GM18508 (cell line): ENCODE results near the gene COL4A1.

ENCODE experiments used
- ATAC-seq: cut with Tn5 transposase; IDR thresholded peaks from one replicate; pipeline ENCODE4 v1.9.1; 2021; ENCODE audit warnings: moderate number of reproducible peaks; ENCODE audit not compliant: insufficient read depth, unreplicated experiment

Gene COL4A1

DNA sequence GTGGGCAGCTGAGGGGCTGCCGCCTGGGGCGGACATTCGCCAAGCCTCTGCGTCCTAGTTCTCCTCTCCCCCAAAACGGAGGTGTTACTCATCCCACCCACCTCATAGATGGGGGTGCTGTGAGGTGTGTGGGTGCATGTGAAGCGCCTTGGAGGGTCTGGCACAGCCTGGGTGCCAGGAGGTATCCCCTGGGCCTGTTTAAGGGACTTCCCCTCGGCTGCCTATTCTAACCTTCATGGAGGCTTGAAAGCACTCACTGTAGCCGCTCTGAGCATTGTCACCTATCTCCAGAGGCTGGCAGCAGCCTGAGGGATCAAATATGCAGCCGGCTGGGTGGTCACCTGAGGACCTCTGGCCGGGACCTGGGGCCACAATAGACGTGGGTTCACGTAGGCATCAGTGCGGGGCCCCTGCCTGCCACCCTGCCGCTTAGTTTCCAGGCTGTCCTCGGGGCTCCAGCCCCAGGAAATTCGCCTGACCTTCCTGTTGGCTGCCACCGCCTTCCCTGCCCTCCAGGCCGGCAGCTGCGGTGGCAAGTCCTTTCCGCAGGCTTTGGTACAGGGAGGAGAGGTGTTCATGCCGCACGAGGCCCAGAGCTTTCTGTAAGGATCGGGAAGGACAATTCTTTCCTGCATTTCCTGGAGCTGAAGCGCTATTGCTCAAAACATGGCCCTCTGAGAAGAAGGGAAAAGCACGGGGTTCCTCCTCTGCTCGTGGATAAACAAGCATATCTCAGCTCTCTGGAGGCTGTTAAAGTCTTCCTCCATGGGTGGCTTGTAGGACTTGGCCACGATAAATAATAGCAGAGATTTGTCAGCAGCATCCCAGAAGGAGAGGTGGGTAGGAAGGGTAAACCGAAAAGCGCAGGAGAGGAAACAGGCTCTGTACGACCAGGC is 4.7 kb upstream of the COL4A1 start:
- ATAC-seq = no peak

DNA sequence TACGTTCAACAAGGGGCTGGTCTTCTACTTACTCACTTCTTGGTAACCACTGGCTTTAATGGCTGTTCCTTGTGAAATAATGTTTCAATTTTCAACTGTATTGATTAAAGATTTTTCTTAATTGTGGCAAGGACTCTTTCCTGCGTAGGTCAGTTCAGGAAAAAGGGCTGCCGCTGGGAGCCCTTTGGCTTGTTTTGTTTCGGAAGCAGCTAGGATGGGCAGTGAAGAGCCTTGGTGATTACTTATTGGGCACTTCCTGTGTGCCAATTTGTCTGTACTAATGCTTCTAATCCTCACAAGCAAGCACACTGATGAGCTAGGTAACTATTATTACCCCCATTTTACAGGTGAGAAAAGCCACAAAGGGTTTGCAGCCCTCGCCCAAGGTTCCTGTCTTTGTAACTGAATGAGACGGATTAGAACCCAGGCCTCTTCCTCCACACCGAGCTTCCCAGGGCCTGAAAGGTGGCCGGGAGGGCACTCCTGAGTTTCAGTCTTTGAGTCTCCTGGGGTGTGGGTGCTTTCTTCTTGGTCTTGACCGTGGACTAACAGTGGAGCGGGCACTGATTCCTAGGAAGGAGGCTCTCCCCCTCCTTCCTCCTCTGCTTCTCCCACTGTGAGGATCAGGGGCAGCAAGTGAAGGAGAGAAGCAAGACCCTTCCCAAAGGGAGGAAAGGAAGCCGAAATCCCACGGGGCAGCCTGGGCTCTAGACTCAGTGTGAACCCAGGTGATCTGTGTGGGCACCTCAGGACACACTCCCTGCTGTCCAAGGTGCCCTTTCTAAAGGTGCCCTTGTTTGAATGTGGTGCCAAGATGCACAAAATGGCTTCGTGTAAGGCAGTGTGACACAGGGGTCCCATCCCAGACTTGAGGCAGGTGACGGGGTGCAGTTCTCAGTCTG is 3.8 kb upstream of the COL4A1 start:
- no peak for ATAC-seq

DNA sequence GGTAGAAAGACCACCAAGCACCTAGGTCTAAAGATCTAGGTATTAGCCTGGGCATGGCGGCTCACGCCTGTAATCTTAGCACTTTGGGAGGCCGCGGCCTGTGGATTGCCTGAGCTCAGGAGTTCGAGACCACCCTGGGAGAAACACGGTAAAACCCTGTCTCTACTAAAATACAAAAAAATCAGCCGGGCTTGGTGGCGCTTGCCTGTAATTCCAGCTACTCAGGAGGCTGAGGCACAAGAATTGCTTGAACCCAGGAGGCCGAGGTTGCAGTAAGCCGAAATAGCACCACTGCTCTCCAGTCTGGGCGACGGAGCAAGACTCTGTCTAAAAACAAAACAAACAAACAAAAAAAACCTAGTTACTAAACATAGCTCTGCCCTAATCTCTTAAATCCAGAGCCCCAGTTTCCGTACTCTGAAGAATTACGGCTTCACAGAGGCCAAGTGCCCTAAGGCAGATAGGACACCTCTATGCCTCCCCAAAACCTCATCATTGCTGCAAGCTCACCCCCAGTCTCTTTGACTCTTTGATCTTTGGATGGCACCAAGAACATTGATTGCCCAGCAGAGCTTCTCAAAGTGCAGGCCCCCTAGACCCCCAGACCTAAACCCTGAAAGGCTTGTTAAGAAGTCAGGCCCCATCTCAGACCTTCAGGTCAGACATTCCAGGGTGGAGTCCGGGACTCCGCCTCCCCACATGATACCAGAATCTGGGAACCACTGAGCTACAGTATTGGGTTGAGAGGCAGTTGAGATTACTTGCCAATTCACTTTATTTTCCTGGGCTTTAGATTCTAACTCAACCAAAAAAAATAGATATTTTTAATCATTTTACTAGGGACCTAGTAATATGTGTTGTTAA is 2.9 kb upstream of the COL4A1 start:
- no peak for ATAC-seq

DNA sequence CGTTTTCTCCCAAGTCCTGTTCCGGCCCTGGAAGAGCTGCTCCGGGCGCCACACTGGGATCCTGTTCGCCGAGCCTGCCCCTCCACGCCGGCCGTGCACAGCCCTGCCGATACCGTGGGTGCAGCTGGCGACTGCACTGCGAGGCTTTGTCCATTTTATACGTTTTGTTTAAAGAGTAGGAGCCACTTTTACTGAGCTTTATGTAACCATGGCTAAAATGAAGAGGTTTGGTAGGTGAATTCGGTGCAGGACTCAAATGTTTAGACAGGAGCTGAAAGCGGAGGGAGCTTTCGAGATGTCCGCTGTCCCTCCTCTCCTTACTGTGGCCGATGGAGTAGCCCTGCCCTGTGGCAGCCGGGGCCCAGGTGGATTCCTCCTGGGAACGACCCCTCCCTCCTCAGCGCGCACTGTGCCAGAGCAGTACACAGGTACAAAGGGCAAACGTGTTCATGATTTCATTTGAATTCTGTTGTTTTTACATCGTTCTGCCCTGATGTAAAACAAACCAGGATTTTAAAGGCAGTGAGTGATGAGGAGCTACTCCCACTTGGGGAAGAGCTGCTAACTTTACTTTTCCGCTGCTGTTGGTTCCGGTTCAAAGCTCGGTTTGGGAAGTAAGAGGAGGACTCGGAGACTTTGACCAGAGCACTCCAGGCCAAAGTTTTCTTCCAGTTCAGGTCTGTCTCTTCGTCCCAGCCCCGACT is 1.9 kb upstream of the COL4A1 start:
- no peak for ATAC-seq

DNA sequence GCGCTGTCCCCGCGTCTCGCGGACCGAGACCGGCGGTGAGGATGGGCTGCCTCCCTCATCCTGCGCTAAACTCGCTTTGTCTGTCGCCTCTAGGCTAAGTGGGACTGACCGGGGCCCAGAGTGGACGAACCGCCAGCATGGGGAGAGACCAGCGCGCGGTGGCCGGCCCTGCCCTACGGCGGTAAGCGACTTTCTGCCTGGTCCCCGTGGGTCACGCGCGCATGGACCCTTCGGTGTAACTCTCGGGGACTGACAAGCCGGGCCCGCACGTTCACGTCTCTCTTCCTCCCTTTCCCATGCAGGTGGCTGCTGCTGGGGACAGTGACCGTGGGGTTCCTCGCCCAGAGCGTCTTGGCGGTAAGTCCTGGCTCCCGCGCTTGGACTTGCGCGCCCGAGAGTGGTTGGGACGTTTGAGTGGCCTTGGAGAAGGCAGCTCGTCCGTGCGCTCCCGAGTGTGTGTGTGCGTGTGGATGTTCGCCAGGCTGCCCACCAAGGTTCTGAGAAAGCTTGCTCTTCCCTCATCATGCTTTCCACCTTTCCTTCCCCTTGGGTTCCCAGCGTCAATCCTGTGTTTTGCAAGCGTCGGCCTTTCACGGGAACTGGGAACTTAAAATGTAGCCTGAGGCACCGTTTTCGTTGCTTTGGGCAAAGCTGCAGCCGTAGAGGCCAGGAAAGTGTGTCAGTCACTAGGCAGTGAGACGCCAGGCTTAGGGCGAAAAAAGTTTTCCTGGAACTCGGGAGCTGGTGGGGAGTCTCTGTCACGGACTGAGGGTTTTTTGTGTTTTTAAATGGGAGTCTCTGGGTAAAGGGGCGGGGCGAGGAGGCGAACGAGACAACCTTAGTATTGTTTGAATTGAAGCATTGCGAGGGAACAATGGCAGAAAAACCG is 1.1 kb upstream of the COL4A1 start:
- no peak for ATAC-seq

DNA sequence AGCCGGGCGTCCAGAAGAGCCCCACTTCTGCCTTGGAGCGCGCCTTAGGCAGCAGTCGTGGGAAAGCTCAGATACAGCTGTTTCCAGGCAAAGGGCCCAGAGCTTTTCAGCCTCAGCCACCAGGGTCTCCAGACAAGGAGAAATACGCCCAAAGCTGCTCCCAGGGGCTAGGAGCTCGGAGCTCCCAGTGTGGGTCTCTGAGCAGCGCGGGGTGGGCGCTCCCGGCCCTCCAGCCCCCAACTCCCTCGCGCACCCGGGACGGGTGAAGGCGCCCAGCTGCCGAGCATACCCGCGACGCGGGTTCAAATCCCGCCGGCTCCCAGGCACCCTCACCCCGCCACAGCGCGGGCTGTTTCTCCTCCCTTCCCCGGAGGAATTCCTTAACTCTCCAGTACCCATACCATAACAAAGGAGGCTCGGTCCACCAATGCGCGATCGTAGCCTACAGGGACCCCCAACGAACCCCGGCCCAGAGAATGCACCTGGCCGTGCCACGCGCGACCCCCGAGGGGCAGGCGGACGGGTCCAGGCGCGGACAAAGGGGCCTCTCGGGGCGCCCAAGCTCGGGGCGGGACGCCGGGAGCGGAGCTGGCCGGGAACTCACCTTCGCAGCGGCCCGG is 507 bp downstream of the COL4A1 start:
- no peak for ATAC-seq

DNA sequence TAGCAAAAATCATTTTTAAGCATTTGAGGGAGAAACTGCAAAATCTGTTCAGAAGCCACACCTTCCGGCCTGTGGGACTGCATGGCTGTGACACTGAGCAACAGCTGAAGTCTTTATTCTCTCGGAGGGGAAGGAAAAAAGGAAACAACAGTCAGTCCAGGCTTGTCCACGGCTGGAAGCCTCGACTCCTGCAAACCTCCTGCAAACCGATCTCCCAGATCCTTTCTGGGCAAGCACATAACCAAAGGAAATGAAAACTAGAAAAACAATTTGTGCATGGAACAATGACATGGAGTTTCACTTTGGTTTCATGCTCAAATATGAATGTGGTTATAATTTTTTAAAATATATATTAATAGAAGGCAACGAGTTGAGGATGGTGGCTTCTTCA is 1.0 kb downstream of the COL4A1 start:
- ATAC-seq = no peak

DNA sequence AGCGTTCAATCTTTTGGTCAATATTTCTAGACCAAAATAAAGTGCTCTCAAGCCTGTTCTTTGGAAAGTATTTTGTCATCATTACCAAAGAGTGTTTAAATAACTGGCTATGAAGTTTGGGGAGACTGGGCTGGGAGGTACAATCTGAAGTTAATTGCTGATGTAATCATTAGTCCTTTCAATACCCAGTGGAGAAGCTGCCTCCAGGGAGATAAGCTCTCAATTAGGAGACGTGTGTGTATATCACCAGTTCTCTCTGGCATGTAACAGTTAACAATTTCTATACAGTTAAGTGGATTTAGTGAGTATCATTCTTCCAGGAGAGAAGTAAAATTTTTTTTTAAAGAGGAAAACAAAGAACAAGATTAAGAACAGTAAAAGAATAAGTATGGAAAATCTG is 1.4 kb downstream of the COL4A1 start:
- ATAC-seq = no peak

DNA sequence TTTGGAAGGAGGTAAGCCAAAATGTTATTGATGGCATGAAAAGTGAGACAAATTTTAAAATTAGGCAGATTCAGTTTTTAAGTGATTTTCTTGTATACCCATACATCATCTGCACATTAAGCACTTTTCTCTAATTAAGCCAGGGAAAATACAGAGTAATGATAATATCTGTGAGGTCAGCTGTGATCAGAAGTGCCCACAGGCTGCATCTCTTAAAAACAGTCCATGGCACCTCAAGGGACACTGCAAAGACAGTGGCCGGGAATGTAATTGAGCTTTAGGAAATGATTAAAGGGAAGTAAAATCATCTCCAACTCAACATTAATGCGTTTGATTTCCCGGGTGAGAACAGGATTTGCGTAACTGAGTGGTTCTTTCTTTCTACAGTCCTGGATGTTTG is 2.0 kb downstream of the COL4A1 start:
- ATAC-seq = no peak

DNA sequence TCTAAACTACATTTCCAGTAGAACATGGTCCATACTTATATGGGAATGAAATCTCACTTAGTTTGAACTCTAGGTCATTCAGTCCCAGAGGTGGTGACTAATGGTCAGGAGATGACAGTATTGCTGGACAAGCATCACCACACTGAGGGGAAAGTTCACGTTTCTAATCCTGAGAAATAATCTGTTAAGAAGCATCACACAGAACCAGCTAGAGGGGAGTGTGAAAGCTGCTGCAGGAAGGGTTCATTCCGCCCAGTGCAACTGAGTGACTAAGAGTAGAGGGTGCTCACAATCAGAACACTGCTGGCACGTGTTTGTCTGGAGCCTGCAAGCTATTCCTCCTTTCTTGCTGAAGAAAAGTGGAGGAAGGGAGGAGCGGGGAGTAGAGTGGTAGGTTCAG is 2.7 kb downstream of the COL4A1 start:
- no peak for ATAC-seq

DNA sequence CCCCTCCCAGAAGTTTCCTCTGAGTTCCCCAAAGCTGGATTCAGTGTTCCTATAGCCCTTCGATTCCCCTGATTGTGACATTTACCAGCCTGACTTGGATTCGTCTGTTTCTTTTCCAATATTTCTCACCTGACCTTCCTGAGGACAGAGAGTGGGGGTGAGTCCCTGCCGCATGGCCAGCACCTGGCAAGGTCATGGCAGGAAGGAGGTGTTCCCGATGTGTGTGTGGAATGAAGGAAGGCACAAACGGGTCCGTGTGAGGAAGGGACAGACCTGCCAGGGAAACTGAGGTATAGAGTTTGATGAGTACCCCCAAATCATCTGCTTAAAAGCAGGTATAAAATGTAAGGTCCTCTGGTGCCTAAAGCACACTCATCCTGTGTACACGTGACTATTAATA is 3.3 kb downstream of the COL4A1 start:
- ATAC-seq = no peak

DNA sequence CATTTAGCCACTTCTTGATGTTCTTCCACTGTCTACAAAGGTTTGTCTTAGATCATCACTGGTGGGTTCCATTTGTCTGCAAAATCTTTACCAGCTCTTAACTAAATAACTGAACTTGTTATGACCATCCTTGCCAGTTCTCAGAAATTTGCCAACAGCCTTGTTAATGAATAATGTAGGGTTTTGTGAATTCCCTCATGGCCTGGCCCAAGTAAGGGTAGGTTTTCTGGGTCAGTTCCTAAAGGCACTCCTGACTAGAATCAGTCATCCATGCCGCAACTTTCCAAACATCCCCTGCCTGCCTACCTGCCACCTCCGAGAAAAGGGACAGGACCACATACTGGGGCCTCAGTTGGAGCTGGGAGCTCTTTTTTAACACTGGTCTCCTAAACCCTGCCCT is 4.0 kb downstream of the COL4A1 start:
- ATAC-seq = no peak

DNA sequence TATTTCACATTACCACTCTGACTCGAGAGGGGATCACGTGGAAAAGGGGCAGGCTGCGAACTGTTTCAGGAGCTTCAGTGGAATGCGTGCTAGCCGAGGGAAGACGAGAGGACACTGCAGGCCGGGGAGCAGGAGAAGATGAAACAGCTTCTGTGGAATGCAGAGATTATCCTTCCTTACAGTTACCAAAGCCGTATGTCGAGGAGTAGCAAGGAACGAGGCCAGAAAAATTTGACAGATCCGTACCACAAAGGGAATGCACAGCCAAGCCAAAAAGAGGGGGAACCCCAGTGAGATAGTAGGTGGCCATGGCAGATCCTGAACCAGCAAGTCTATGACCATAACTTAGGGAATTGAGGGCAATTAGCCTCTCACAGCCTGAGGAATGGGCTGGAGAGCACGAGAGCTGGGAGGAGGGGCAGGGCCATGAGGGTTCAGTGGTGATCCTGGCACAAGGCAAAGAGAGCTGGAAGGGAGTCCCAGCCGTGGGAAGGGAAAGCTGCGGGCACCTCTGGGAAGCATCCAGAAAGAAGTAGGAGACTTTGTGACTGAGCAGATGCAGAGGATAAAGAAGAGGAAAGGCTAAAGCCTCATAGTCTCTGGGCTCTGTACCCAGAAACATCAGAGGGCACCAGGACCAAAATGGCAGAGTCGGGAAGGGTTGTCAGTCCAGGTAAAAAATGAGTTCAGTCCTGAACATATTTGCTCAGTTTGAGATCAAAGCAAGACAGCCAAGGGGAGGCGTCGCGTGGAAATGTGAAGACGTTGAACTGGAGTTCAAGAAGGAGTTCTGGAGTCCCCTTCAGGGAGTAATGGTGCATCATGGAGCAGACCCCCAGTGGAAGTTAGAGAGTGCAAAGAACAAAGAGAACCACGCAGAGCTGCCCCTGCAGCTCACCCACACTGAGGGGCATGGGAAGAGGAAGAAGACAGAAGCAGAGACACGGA is 5.1 kb downstream of the COL4A1 start:
- ATAC-seq = no peak

DNA sequence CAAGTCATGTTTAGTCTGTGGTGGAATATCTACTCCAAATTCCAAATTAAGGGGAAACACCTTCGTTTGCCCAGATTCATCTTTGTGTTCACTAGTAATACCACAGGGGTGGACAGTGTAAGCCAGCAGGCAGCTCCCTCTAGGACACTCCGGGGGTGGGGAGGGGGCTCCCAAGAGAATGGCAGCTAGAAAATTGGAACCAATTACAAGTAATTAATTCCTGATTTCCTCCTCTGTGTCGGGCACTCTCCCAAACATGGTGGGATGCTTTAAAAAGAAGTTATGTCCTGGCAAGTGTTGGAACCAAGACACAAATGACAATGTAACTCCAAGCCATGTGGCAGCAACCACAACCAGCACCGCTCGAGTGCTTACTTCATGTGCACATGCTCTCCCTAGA is 5.9 kb downstream of the COL4A1 start:
- no peak for ATAC-seq

DNA sequence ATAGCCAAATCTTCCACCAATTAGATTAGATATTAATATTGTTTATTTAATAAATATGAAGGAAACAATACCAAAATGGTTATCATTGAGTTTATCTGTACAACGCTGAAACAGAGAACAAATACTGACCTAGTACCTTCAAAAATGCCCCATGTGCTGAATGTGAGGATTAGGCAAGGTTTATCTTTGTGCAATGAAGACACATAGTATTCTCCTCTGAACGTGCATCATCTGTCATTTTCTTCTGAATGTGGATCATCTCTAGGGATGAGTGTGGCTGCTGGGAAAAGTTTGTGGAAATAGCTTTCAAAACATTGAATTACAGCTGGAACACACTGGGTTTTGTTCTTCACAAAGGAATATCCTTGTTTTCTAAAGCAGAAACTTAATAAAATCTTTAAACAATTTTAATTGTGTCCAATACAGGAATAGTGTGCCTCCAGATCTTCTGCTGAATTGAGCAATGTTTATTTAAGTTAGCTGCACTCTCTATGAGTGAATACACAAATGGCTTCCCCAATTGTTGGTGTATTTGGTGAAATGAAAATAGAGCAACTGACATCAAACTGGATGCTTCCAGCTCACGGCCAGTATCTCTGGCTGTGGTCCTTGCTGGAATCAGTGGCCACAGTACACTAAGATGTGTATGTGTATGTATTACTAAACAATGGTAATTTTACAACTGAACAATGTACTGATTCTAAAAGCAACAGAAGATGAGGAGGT is 6.7 kb downstream of the COL4A1 start:
- no peak for ATAC-seq

DNA sequence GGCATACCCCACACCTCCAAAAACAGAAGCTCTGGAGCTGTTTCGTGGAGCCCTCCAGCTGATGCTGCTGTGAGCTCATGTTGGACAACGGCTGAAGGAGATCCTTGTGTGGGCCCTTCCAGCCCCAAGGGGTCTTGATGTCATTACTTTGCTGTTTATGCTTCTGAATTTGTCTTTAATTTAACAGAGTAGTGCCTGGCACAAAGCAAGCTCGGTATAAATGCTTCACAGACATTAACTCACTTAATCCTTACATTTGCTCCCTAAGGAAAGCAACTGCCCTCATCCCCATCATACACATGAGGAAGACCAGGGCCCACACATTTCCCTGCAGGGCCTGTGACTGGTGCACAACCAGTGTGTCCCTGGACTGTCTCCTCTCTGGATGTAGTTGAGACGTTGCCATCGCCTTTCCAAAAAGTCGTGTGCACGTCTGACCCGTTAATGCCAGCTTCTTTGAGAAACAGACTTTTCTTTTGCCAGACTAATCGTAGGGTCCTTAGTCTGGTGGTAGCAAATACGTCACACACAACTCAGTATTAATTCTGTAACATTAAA is 7.6 kb downstream of the COL4A1 start:
- no peak for ATAC-seq
